Right kidney (tissue), 1 donor: Measurements from ENCODE around the gene TPRN.

Source experiments
- DNase-seq: peaks from one replicate; pipeline ENCODE4 v3.0.0-alpha.2; 2016

Gene TPRN

GRCh38 chr9:137191245-137191644 is 9.3 kb downstream of the TPRN start:
- DNase-seq: no peak

- DNase-seq: no peak
Observed at GRCh38 chr9:137190315-137190856, 10.2 kb downstream of the TPRN start.

GRCh38 chr9:137189297-137190295 is 10.9 kb downstream of the TPRN start:
- no peak for DNase-seq

GRCh38 chr9:137188490-137189296 is 11.8 kb downstream of the TPRN start, which contains the start of the genes ANAPC2 and SSNA1:
TSS of gene ANAPC2 (minus strand) at chr9:137188560. CDS start at chr9:137188532, 28 bp downstream.
TSS of gene SSNA1 (plus strand) at chr9:137188676. CDS start at chr9:137188727, 51 bp downstream.
- DNase-seq: peak; percentile 97

- DNase-seq: no peak
Observed at GRCh38 chr9:137188086-137188489, 12.5 kb downstream of the TPRN start.

- no peak for DNase-seq
Observed at GRCh38 chr9:137187386-137187785, 13.2 kb downstream of the TPRN start.

- no peak for DNase-seq
Observed at GRCh38 chr9:137186385-137186784, 14.2 kb downstream of the TPRN start.

- DNase-seq: no peak
Observed at GRCh38 chr9:137185921-137186320, 14.6 kb downstream of the TPRN start.

GRCh38 chr9:137184881-137185660 is 15.5 kb downstream of the TPRN start:
- no peak for DNase-seq

GRCh38 chr9:137183980-137184595 is 16.5 kb downstream of the TPRN start:
- DNase-seq: no peak

GRCh38 chr9:137182836-137183235 is 17.7 kb downstream of the TPRN start:
- no peak for DNase-seq

GRCh38 chr9:137181680-137182079 is 18.9 kb downstream of the TPRN start:
- no peak for DNase-seq

GRCh38 chr9:137180491-137180890 is 20.1 kb downstream of the TPRN start:
- no peak for DNase-seq

- DNase-seq: no peak
Observed at GRCh38 chr9:137179761-137180160, 20.8 kb downstream of the TPRN start.

GRCh38 chr9:137178939-137179630 is 21.5 kb downstream of the TPRN start:
- no peak for DNase-seq

GRCh38 chr9:137178201-137178938 is 22.2 kb downstream of the TPRN start:
- DNase-seq: no peak

- no peak for DNase-seq
Observed at GRCh38 chr9:137176302-137177182, 24.0 kb downstream of the TPRN start.

GRCh38 chr9:137175345-137175961 is 25.1 kb downstream of the TPRN start:
- DNase-seq: no peak
